CD8-positive, alpha-beta memory T cell (primary cell): Measurements from ENCODE around the gene MEGF6. TPM values are rescaled to one million over a fixed set of nuclear protein-coding genes. Genes with fewer than 3 reads are reported as not detected.

Experiments used
- CTCF ChIA-PET: fragments of 350-600 bp; sonication (Branson Sonifier 250); formaldehyde crosslinking; loops from one replicate; lab custom pipeline; 2021; ENCODE audit warnings: antibody characterized with exemption; lab: Charles Lee
- POLR2A ChIA-PET: fragments of 350-600 bp; sonication (Branson Sonifier 250); formaldehyde crosslinking; loops from one replicate; lab custom pipeline; 2021; ENCODE audit warnings: antibody characterized with exemption; lab: Charles Lee
- DNase-seq, 5 donors: peaks; one replicate each; pipeline versions ENCODE4 v3.0.0 to v3.0.0-alpha.2; 2020 to 2022; ENCODE audit warnings: mixed read lengths in 1 of 5
- H3K27ac ChIP-seq: one replicate; pipeline ENCODE4 v1.7.0; 2013; ENCODE audit warnings: low read depth, mild to moderate bottlenecking, low read length, moderate library complexity
- H3K27me3 ChIP-seq: 2 replicates; pipeline ENCODE4 v1.7.0; 2013; ENCODE audit warnings: low read length, mild to moderate bottlenecking; ENCODE audit not compliant: insufficient read depth, poor library complexity, severe bottlenecking
- H3K36me3 ChIP-seq: 2 replicates; pipeline ENCODE4 v1.7.0; 2013; ENCODE audit warnings: mild to moderate bottlenecking, low read length, moderate library complexity; ENCODE audit not compliant: insufficient read depth
- H3K4me1 ChIP-seq: 2 replicates; pipeline ENCODE4 v1.7.0; 2013; ENCODE audit warnings: mild to moderate bottlenecking, low read length, moderate library complexity; ENCODE audit not compliant: insufficient read depth
- H3K4me3 ChIP-seq: 2 replicates; pipeline ENCODE4 v1.7.0; 2013; ENCODE audit warnings: mild to moderate bottlenecking, low read length
- H3K9me3 ChIP-seq: 2 replicates; pipeline ENCODE4 v1.7.0; 2013; ENCODE audit warnings: mild to moderate bottlenecking, low read length
- H3K27ac Mint-ChIP-seq, 8 donors: one replicate each; pipeline ENCODE4 v1.8.0; 2020 to 2021; ENCODE audit warnings: mixed read lengths in 8 of 8, mild to moderate bottlenecking in 6 of 8, inconsistent platforms in 3 of 8, moderate library complexity in 3 of 8
- H3K27me3 Mint-ChIP-seq, 2 donors: one replicate each; pipeline ENCODE4 v1.8.0; 2020 to 2021; ENCODE audit warnings: mixed read lengths in 2 of 2, mild to moderate bottlenecking in 1 of 2, moderate library complexity in 1 of 2
- H3K36me3 Mint-ChIP-seq, 3 donors: one replicate each; pipeline ENCODE4 v1.8.0; 2020 to 2021; ENCODE audit warnings: mixed read lengths in 3 of 3, inconsistent platforms in 1 of 3, mild to moderate bottlenecking in 1 of 3
- H3K4me1 Mint-ChIP-seq, 3 donors: one replicate each; pipeline ENCODE4 v1.8.0; 2020 to 2021; ENCODE audit warnings: mixed read lengths in 3 of 3, inconsistent platforms in 1 of 3, mild to moderate bottlenecking in 1 of 3
- H3K4me3 Mint-ChIP-seq, 7 donors: one replicate each; pipeline ENCODE4 v1.8.0; 2020 to 2021; ENCODE audit warnings: mixed read lengths in 7 of 7, mild to moderate bottlenecking in 6 of 7, moderate library complexity in 4 of 7, inconsistent platforms in 2 of 7
- H3K9me3 Mint-ChIP-seq, 5 donors: one replicate each; pipeline ENCODE4 v1.8.0; 2020 to 2022; ENCODE audit warnings: mixed read lengths in 5 of 5, mild to moderate bottlenecking in 3 of 5, moderate library complexity in 2 of 5, inconsistent platforms in 1 of 5
- polyA plus RNA-seq: library from polyadenylated mRNA; unstranded; fragments of 300-500 nt; fragmentation: Illumina TruSeq; gene quantifications from one replicate; pipeline ENCODE4 v1.2.3, GENCODE V29; 2021
- total RNA-seq, 2 experiments: library from RNA; stranded (reverse); gene quantifications; one replicate each; pipeline ENCODE4 v1.2.3, GENCODE V29; 2021

The MEGF6 gene
- total and polyA plus RNA-seq, 3 experiments from 2014 or later: 3.4 to 12.0 (median 10.8) TPM

- Mint-ChIP-seq H3K27me3 (peaks cover 0 to 7% of the 10 kb centered on the region in 2 donors), H3K36me3 (no peaks in the 10 kb centered on the region), H3K27ac (no peak overlapping the region), H3K4me3 (no peak overlapping the region), H3K9me3 (no peaks in the 10 kb centered on the region), H3K4me1 (peaks cover 0 to 5% (median 0%) of the 10 kb centered on the region in 3 donors)
- DNase-seq: peak in 1 of 5 donors; percentile 21
- Histone ChIP-seq H3K9me3 (no peaks in the 10 kb centered on the region), H3K27ac (no peak overlapping the region), H3K36me3 (no peaks in the 10 kb centered on the region), H3K27me3 (no peaks in the 10 kb centered on the region), H3K4me1 (no peaks in the 10 kb centered on the region), H3K4me3 (no peak overlapping the region)
- ChIA-PET POLR2A (no interaction called here), CTCF (interaction anchor here (0.9 kb wide), 1 partner anchor 14 kb away, joined by 3 read pairs; no protein-coding TSS in a partner anchor)
These were observed 144.8 kb downstream of the MEGF6 start for GRCh38 chr1:3466366-3467075.

- Histone ChIP-seq H3K36me3 (no peaks in the 10 kb centered on the region), H3K9me3 (no peaks in the 10 kb centered on the region), H3K27me3 (no peaks in the 10 kb centered on the region), H3K4me3 (no peak overlapping the region), H3K27ac (no peak overlapping the region), H3K4me1 (no peaks in the 10 kb centered on the region)
- ChIA-PET POLR2A (no interaction called here), CTCF (interaction anchor here (0.9 kb wide), 1 partner anchor 13 kb away, joined by 3 read pairs; no protein-coding TSS in a partner anchor)
- Mint-ChIP-seq H3K27ac (peak overlapping the region in 1 of 8 donors; percentile 75), H3K36me3 (no peaks in the 10 kb centered on the region), H3K9me3 (no peaks in the 10 kb centered on the region), H3K4me1 (peaks cover 0 to 5% (median 0%) of the 10 kb centered on the region in 3 donors), H3K27me3 (peaks cover 0 to 7% of the 10 kb centered on the region in 2 donors), H3K4me3 (no peak overlapping the region)
- DNase-seq: peak in 1 of 5 donors; percentile 37
These were observed 145.4 kb downstream of the MEGF6 start for GRCh38 chr1:3465935-3466321.

GRCh38 chr1:3465091-3465934, 146.0 kb downstream of the MEGF6 start:
- H3K27me3 ChIP-seq: no peaks in the 10 kb centered on the region
- no peaks in the 10 kb centered on the region for H3K9me3 ChIP-seq
- Mint-ChIP-seq H3K9me3 (no peaks in the 10 kb centered on the region), H3K27me3 (peaks cover 0 to 7% of the 10 kb centered on the region in 2 donors), H3K36me3 (no peaks in the 10 kb centered on the region), H3K4me3 (no peak overlapping the region), H3K4me1 (peaks cover 0 to 5% (median 0%) of the 10 kb centered on the region in 3 donors), H3K27ac (peak overlapping the region in 1 of 8 donors; percentile 75)
- H3K36me3 ChIP-seq: no peaks in the 10 kb centered on the region
- no peaks in the 10 kb centered on the region for H3K4me1 ChIP-seq
- H3K27ac ChIP-seq: no peak overlapping the region
- ChIA-PET POLR2A (no interaction called here), CTCF (interaction anchor here (0.9 to 2.1 kb wide), 2 partner anchors 12 to 13 kb away, joined by 3 to 4 read pairs; no protein-coding TSS in a partner anchor)
- peak in 1 of 5 donors; percentile 36 for DNase-seq
- H3K4me3 ChIP-seq: no peak overlapping the region

- Mint-ChIP-seq H3K4me3 (no peak overlapping the region), H3K27me3 (peaks cover 0 to 7% of the 10 kb centered on the region in 2 donors), H3K4me1 (peaks cover 0 to 5% (median 0%) of the 10 kb centered on the region in 3 donors), H3K36me3 (no peaks in the 10 kb centered on the region), H3K27ac (no peak overlapping the region), H3K9me3 (no peaks in the 10 kb centered on the region)
- ChIA-PET CTCF (interaction anchor here (2.1 kb wide), 1 partner anchor 12 kb away, joined by 4 read pairs; no protein-coding TSS in a partner anchor), POLR2A (no interaction called here)
- peak in 1 of 5 donors; percentile 24 for DNase-seq
- no peaks in the 10 kb centered on the region for H3K9me3 ChIP-seq
- H3K4me1 ChIP-seq: no peaks in the 10 kb centered on the region
- no peak overlapping the region for H3K4me3 ChIP-seq
- H3K36me3 ChIP-seq: no peaks in the 10 kb centered on the region
- H3K27ac ChIP-seq: no peak overlapping the region
- no peaks in the 10 kb centered on the region for H3K27me3 ChIP-seq
These were observed 146.7 kb downstream of the MEGF6 start for GRCh38 chr1:3464649-3465025.

DNA sequence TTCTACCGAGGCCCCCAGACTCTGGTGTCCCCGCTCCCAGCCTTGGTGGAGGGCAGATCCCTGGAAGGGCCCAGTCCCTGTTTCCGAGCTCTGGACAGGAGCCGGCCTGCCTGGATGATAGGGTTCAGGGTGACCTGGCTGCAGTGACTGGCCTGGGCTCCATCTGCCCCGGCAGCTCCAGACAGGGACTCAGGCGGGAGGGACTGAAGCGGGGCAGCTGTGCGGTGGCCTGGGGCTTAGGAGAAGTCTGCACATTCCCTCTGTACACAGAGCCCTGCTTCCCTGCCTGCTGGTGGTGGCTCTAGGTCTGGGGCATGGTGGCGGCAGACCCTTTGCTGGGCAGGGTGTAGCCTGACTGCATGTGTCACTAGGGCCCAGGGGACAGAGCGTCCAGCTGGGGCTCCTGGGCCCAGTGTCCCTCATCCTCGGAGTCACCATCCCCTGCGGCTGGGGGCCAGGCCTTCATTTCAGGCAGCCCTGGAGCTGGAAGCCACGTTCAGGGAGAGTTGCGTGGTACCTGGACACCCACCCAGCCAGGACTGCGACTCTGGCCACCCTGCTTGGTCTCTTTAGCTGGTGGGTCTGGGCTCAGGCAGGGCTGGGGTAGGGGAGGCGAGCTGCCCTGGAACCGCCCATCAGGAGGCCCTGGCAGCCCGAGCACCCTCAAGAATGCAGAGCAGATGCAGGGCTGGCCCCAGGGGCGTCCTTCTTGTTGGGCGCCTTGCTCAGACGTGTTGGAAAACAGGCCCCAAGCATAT, 147.2 kb downstream of the MEGF6 start:
- no peak overlapping the region for H3K4me3 Mint-ChIP-seq
- no peaks in the 10 kb centered on the region for H3K9me3 ChIP-seq
- H3K27ac ChIP-seq: no peak overlapping the region
- no peaks in the 10 kb centered on the region for H3K36me3 Mint-ChIP-seq
- peaks cover 0 to 5% (median 0%) of the 10 kb centered on the region in 3 donors for H3K4me1 Mint-ChIP-seq
- H3K4me3 ChIP-seq: no peak overlapping the region
- no peaks in the 10 kb centered on the region for H3K27me3 ChIP-seq
- H3K9me3 Mint-ChIP-seq: no peaks in the 10 kb centered on the region
- H3K4me1 ChIP-seq: no peaks in the 10 kb centered on the region
- H3K27ac Mint-ChIP-seq: no peak overlapping the region
- ChIA-PET CTCF (interaction anchor here (2.1 kb wide), 1 partner anchor 11 kb away, joined by 4 read pairs; no protein-coding TSS in a partner anchor), POLR2A (no interaction called here)
- H3K36me3 ChIP-seq: no peaks in the 10 kb centered on the region
- H3K27me3 Mint-ChIP-seq: peaks cover 0 to 7% of the 10 kb centered on the region in 2 donors
- peak in 1 of 5 donors; percentile 44 for DNase-seq

DNA sequence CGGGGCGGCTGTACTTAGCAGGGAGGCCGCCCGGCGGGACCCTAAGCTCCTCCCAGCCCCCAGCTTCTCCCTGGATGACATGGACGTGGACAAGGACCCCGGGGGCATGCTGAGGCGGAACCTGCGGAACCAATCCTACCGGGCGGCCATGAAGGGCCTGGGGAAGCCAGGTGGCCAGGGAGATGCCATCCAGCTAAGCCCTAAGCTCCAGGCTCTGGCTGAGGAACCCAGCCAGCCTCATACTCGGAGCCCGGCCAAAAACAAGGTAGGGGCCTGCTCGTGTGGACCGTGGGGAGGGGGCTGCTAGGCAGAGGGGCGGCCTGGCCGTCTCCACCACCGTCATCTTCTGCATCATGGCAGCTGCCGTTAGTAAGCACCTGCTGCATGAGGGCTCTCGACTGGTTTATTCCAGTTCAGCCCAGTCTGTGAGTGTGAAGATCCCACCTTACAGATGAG, 147.9 kb downstream of the MEGF6 start:
- H3K27me3 ChIP-seq: no peaks in the 10 kb centered on the region
- H3K36me3 ChIP-seq: no peaks in the 10 kb centered on the region
- H3K4me3 ChIP-seq: no peak overlapping the region
- no peaks in the 10 kb centered on the region for H3K9me3 ChIP-seq
- H3K4me3 Mint-ChIP-seq: no peak overlapping the region
- DNase-seq: peak in 1 of 5 donors; percentile 42
- ChIA-PET POLR2A (no interaction called here), CTCF (interaction anchor here (1.4 to 2.1 kb wide), 2 partner anchors 10 to 11 kb away, joined by 4 to 6 read pairs; no protein-coding TSS in a partner anchor)
- no peaks in the 10 kb centered on the region for H3K36me3 Mint-ChIP-seq
- H3K4me1 ChIP-seq: no peaks in the 10 kb centered on the region
- H3K9me3 Mint-ChIP-seq: no peaks in the 10 kb centered on the region
- peaks cover 0 to 7% of the 10 kb centered on the region in 2 donors for H3K27me3 Mint-ChIP-seq
- H3K4me1 Mint-ChIP-seq: peaks cover 0 to 5% (median 0%) of the 10 kb centered on the region in 3 donors
- H3K27ac Mint-ChIP-seq: no peak overlapping the region
- H3K27ac ChIP-seq: no peak overlapping the region

DNA sequence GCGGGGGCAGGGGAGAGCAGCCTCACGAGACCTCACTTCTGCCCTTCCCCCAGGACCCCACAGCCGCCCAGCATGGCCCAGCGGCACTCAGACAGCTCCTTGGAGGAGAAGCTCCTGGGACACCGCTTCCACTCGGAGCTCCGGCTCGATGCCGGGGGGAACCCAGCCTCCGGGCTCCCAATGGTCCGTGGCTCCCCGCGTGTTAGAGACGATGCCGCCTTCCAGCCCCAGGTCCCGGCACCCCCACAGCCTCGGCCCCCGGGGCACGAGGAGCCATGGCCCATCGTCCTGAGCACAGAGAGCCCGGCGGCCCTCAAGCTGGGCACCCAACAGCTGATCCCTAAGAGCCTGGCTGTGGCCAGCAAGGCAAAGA, 148.3 kb downstream of the MEGF6 start:
- H3K27ac Mint-ChIP-seq: no peak overlapping the region
- no peaks in the 10 kb centered on the region for H3K9me3 Mint-ChIP-seq
- Histone ChIP-seq H3K4me1 (no peaks in the 10 kb centered on the region), H3K27me3 (no peaks in the 10 kb centered on the region), H3K36me3 (no peaks in the 10 kb centered on the region), H3K4me3 (no peak overlapping the region), H3K9me3 (no peaks in the 10 kb centered on the region), H3K27ac (no peak overlapping the region)
- H3K4me3 Mint-ChIP-seq: no peak overlapping the region
- H3K27me3 Mint-ChIP-seq: peaks cover 0 to 7% of the 10 kb centered on the region in 2 donors
- H3K4me1 Mint-ChIP-seq: peaks cover 0 to 5% (median 0%) of the 10 kb centered on the region in 3 donors
- no peaks in the 10 kb centered on the region for H3K36me3 Mint-ChIP-seq
- ChIA-PET CTCF (interaction anchor here (1.4 kb wide), 1 partner anchor 10 kb away, joined by 6 read pairs; no protein-coding TSS in a partner anchor), POLR2A (no interaction called here)
- no peak for DNase-seq
